Vagina (tissue), 2 donors: ENCODE results near the gene ALS2. TPM values are rescaled to one million over a fixed set of nuclear protein-coding genes. Genes with fewer than 3 reads are reported as not detected.
"Not testable (repeated sequence)": the region's sequence is repeated elsewhere in the genome, so short reads cannot be mapped to it uniquely, and the experiment has no call there.

Experiments used
- DNase-seq, 2 donors: peaks; one replicate each; pipeline ENCODE4 v3.0.0-alpha.2; 2017; ENCODE audit errors: extremely low spot score in 2 of 2
- H3K27ac ChIP-seq: fragments of 200-600 bp; sonication (generic); one replicate; pipeline ENCODE4 v1.5.1; 2019
- H3K27me3 ChIP-seq: fragments of 200-600 bp; sonication (generic); one replicate; pipeline ENCODE4 v1.5.1; 2019
- H3K36me3 ChIP-seq, 2 donors: fragments of 200-600 bp; sonication (generic); one replicate each; pipeline ENCODE4 v1.5.1; 2017 to 2019
- H3K4me1 ChIP-seq: fragments of 200-600 bp; sonication (generic); one replicate; pipeline ENCODE4 v1.5.1; 2019
- H3K4me3 ChIP-seq, 2 donors: fragments of 200-600 bp; sonication (generic); 1 replicate in 1 of 2; 2 replicates in 1 of 2; pipeline ENCODE4 v1.5.1; 2016 to 2019
- H3K9me3 ChIP-seq: fragments of 200-600 bp; sonication (generic); one replicate; pipeline ENCODE4 v1.5.1; 2019
- CTCF ChIP-seq, 3 experiments: fragments of 450-650 bp in 2 of 3; fragments of 200-600 bp in 1 of 3; sonication (generic) in 1 of 3; IDR thresholded peaks; one replicate each; pipeline ENCODE4 v1.5.1; 2017 to 2019; ENCODE audit warnings: antibody characterized with exemption in 3 of 3, mild to moderate bottlenecking in 2 of 3, moderate library complexity in 2 of 3
- POLR2A ChIP-seq, 2 donors: fragments of 450-650 bp; IDR thresholded peaks; one replicate each; pipeline ENCODE4 v1.6.1; 2017; ENCODE audit warnings: antibody characterized with exemption in 2 of 2, mild to moderate bottlenecking in 2 of 2, moderate library complexity in 2 of 2
- POLR2AphosphoS5 ChIP-seq, 2 donors: sonication (generic); formaldehyde crosslinking; IDR thresholded peaks; one replicate each; pipeline ENCODE4 v1.9.0; 2017; ENCODE audit warnings: antibody characterized with exemption in 2 of 2, mild to moderate bottlenecking in 2 of 2, low read depth in 1 of 2; ENCODE audit not compliant: insufficient read depth in 1 of 2
- intact Hi-C: fragments of 100-400 bp; cut with DNase I; formaldehyde crosslinking; loops from one replicate; pipeline ENCODE4 v1.15.1; 2023
- total RNA-seq: library from RNA; depleted of rRNA; stranded (reverse); fragments of >200 nt; gene quantifications from one replicate; pipeline ENCODE4 v1.2.3, GENCODE V29; 2016

ALS2 gene
- total RNA-seq, 1 donor from 2014 or later: 9.3 TPM

- Histone ChIP-seq H3K27ac (no peak overlapping the region), H3K36me3 (no peaks in the 10 kb centered on the region), H3K9me3 (no peaks in the 10 kb centered on the region), H3K4me3 (no peak overlapping the region), H3K27me3 (no peaks in the 10 kb centered on the region), H3K4me1 (no peaks in the 10 kb centered on the region)
- no peak for DNase-seq
- intact Hi-C loops: no loop called here
- no peak for TF ChIP-seq CTCF (IDR thresholded peaks at IDR 0.05)
- TF ChIP-seq POLR2AphosphoS5 (IDR thresholded peaks at IDR 0.05; ENCODE audit: insufficient read depth in 1 of 2, low read depth in 1 of 2): no peak
- no peak for TF ChIP-seq POLR2A (IDR thresholded peaks at IDR 0.05)
These were observed 39.8 kb upstream of the ALS2 start for GRCh38 chr2:201820383-201821007.

GRCh38 chr2:201816657-201817575, 36.2 kb upstream of the ALS2 start:
- DNase-seq: no peak
- Histone ChIP-seq H3K36me3 (no peaks in the 10 kb centered on the region), H3K27ac (no peak overlapping the region), H3K4me1 (no peaks in the 10 kb centered on the region), H3K27me3 (no peaks in the 10 kb centered on the region), H3K4me3 (no peak overlapping the region), H3K9me3 (no peaks in the 10 kb centered on the region)
- no peak for TF ChIP-seq CTCF (IDR thresholded peaks at IDR 0.05)
- no peak for TF ChIP-seq POLR2A (IDR thresholded peaks at IDR 0.05)
- TF ChIP-seq POLR2AphosphoS5 (IDR thresholded peaks at IDR 0.05; ENCODE audit: insufficient read depth in 1 of 2, low read depth in 1 of 2): no peak
- intact Hi-C loops: no loop called here

GRCh38 chr2:201813996-201814760, 33.4 kb upstream of the ALS2 start:
- intact Hi-C loops: no loop called here
- H3K4me3 ChIP-seq: no peak overlapping the region
- H3K4me1 ChIP-seq: no peaks in the 10 kb centered on the region
- H3K36me3 ChIP-seq: no peaks in the 10 kb centered on the region
- no peak overlapping the region for H3K27ac ChIP-seq
- H3K27me3 ChIP-seq: no peaks in the 10 kb centered on the region
- no peaks in the 10 kb centered on the region for H3K9me3 ChIP-seq
- TF ChIP-seq POLR2A (IDR thresholded peaks at IDR 0.05): no peak
- TF ChIP-seq POLR2AphosphoS5 (IDR thresholded peaks at IDR 0.05; ENCODE audit: insufficient read depth in 1 of 2, low read depth in 1 of 2): no peak
- no peak for TF ChIP-seq CTCF (IDR thresholded peaks at IDR 0.05)
- no peak for DNase-seq

GRCh38 chr2:201810604-201811003, 29.9 kb upstream of the ALS2 start:
- H3K9me3 ChIP-seq, H3K4me1 ChIP-seq, H3K27ac ChIP-seq, H3K27me3 ChIP-seq, DNase-seq, intact Hi-C loops, H3K36me3 ChIP-seq, H3K4me3 ChIP-seq: not testable (repeated sequence)

- Histone ChIP-seq H3K27me3 (no peaks in the 10 kb centered on the region), H3K4me3 (no peak overlapping the region), H3K36me3 (no peaks in the 10 kb centered on the region), H3K9me3 (no peaks in the 10 kb centered on the region), H3K27ac (no peak overlapping the region), H3K4me1 (peaks cover 5% of the 10 kb centered on the region)
- intact Hi-C loops: loop anchor here (5.0 kb wide), 1 partner anchor 223 kb away; the partner anchor contains the start of gene FZD7
- TF ChIP-seq POLR2AphosphoS5 (IDR thresholded peaks at IDR 0.05; ENCODE audit: insufficient read depth in 1 of 2, low read depth in 1 of 2): no peak
- TF ChIP-seq CTCF (IDR thresholded peaks at IDR 0.05): no peak
- no peak for TF ChIP-seq POLR2A (IDR thresholded peaks at IDR 0.05)
- no peak for DNase-seq
These were observed 28.9 kb upstream of the ALS2 start for GRCh38 chr2:201809633-201810032.
